ENCODE data around the gene MLYCD.

MLYCD gene

GRCh38 chr16:83907111-83907510, 8.2 kb downstream of the MLYCD start:
- DNase-seq (ENCODE audit: low read depth): no peak

GRCh38 chr16:83907631-83908250, 8.8 kb downstream of the MLYCD start:
- H3K4me3 ChIP-seq (ENCODE audit: low read depth, low read length): no peak overlapping the region
- no peak for DNase-seq (ENCODE audit: low read depth)
- TF ChIP-seq CTCF (conservative IDR thresholded peaks at IDR 0.05; ENCODE audit: low read depth, low read length): no peak

More at GRCh38 chr16:83907111-83907510, 8.2 kb downstream of the MLYCD start:
- H3K4me3 ChIP-seq (ENCODE audit: low read depth, low read length): no peak overlapping the region
- TF ChIP-seq CTCF (conservative IDR thresholded peaks at IDR 0.05; ENCODE audit: low read depth, low read length): no peak

DNA sequence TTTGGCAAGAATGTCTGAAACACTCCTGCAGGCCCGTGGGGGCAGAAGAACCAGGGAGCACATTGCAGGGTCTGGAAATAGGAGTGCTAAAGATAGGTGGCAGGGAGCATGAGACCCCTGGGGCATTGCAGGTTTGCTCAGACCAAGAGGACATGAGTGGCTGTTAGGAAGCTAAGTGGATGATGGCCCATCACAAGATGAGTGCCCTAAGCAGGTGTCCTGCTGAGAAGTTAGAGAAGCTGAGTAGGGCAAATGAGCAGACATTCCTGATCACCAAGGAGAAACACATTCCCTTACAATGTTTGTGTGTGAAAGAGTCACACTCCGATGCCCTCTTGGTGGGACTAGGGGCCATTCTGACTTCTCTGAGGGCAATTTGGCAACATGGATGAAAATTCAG, 9.9 kb downstream of the MLYCD start:
- no peak for TF ChIP-seq CTCF (conservative IDR thresholded peaks at IDR 0.05; ENCODE audit: low read depth, low read length)
- H3K4me3 ChIP-seq (ENCODE audit: low read depth, low read length): no peak overlapping the region
- no peak for DNase-seq (ENCODE audit: low read depth)

GRCh38 chr16:83911290-83911689, 12.4 kb downstream of the MLYCD start:
- H3K4me3 ChIP-seq (ENCODE audit: low read depth, low read length): no peak overlapping the region
- no peak for DNase-seq (ENCODE audit: low read depth)
- TF ChIP-seq CTCF (conservative IDR thresholded peaks at IDR 0.05; ENCODE audit: low read depth, low read length): no peak

DNA sequence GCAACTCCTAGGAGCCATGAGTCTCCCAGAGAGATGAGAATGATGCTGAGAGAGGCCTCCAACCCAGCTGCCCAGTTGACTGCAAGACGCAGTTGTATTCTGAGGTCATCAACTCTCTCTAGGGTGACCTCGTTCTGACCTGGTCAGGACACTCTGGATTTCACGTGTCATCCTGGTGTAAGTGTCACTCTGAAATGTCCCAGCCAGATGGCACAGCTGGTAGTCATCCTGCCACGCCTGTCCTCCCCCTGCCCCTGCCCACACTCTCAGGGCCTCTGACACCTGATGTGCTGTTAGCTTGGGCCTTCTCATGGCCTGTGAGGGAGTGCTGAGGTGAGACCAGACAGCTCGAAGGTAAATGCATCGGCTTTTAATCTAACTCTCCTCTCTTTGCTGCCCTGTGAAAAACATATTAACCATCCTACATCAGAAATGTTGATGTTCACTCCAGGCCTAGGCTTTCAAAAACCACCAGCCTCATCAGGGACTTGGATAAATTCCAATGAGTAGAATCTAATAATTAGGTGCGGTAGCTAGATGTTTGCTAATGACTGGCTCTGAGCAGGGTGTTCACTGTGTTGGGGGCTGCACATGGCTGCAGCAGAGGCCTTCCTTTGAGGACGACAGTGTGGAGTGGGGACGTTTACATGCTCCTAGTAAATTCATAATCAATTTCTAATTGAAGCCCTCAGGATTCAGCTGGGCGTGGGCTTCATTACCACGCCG, 13.8 kb downstream of the MLYCD start:
- DNase-seq (ENCODE audit: low read depth): no peak
- H3K4me3 ChIP-seq (ENCODE audit: low read depth, low read length): no peak overlapping the region
- TF ChIP-seq CTCF (conservative IDR thresholded peaks at IDR 0.05; ENCODE audit: low read depth, low read length): no peak

DNA sequence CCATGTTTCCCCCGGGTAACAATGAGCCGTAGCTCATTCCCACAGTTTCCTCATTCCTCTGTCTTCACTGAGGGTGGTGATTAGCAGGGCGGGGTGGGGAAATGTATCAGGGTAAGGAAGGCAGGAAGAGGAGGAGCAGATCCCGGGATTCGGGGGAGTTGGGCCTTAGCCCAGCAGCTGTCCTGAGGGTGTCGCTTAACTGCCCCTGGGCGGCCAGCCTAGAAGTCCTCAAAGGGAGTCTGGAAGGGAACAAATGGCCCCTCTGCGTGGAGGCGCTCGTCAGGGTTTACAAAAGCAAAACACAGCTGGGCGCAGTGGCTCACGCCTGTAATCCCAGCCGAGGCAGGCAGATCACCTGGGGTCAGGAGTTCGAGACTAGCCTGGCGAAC, 14.3 kb downstream of the MLYCD start:
- DNase-seq (ENCODE audit: low read depth): no peak
- no peak for TF ChIP-seq CTCF (conservative IDR thresholded peaks at IDR 0.05; ENCODE audit: low read depth, low read length)
- H3K4me3 ChIP-seq (ENCODE audit: low read depth, low read length): no peak overlapping the region

All from choroid plexus epithelial cell (primary cell).